Liver (tissue), 3 donors: ENCODE measurements around the gene CSNK1G1.

Source experiments
- FOXA2 ChIP-seq: IDR thresholded peaks from 2 replicates; pipeline ENCODE4 v1.6.1; 2016; ENCODE audit warnings: antibody characterized with exemption
- GABPA ChIP-seq, 2 donors: IDR thresholded peaks in 1 of 2; conservative IDR thresholded peaks in 1 of 2; 2 replicates each; pipeline ENCODE4 v1.6.1; 2016; ENCODE audit warnings: antibody characterized with exemption in 2 of 2, mild to moderate bottlenecking in 1 of 2, moderate library complexity in 1 of 2
- HNF4G ChIP-seq: IDR thresholded peaks from 2 replicates; pipeline ENCODE4 v1.6.1; 2016; ENCODE audit warnings: antibody characterized with exemption
- JUND ChIP-seq, 2 donors: IDR thresholded peaks; 2 replicates each; pipeline ENCODE4 v1.6.1; 2016; ENCODE audit warnings: antibody characterized with exemption in 2 of 2
- RAD21 ChIP-seq, 2 donors: IDR thresholded peaks; 2 replicates each; pipeline ENCODE4 v1.6.1; 2016; ENCODE audit warnings: antibody characterized with exemption in 2 of 2, mild to moderate bottlenecking in 2 of 2
- RXRA ChIP-seq, 2 donors: IDR thresholded peaks; 2 replicates each; pipeline ENCODE4 v1.6.1; 2017 to 2018; ENCODE audit warnings: antibody characterized with exemption in 2 of 2, mild to moderate bottlenecking in 1 of 2
- SP1 ChIP-seq: IDR thresholded peaks from 2 replicates; pipeline ENCODE4 v1.6.1; 2018; ENCODE audit warnings: antibody characterized with exemption, mild to moderate bottlenecking
- YY1 ChIP-seq: IDR thresholded peaks from 2 replicates; pipeline ENCODE4 v1.6.1; 2016; ENCODE audit warnings: antibody characterized with exemption, mild to moderate bottlenecking
- TF ChIP-seq, protein P1 (sequence below): fragments of 150-350 bp; IDR thresholded peaks from 2 replicates; pipeline ENCODE4 v1.5.1; 2017; ENCODE audit warnings: improper control_type of control experiment, low read depth, low read length; ENCODE audit not compliant: missing input control
- TF ChIP-seq, protein P2 (sequence below): IDR thresholded peaks from 2 replicates; pipeline ENCODE4 v1.6.1; 2016; ENCODE audit warnings: antibody characterized with exemption
- donor health status: healthy.
- donor health status: healthy.

DNA sequence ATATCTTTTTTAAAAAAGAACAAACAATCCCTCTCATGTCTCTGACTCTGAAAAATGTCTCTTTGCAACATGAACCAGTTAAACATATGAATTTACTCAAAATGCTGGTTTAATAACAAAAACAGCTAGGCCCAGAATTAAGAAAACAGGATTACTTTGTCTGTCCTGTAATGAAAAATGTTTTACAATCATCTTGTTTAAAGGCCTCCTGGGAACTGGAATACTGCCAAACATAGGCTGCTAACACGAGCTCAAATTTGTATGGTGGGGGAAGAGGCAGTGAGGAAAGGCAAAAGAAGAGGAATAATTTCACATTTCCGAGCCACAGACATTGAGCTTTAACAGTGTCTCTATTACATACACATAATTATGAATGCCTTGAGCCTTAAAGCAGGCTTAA is 131.5 kb downstream of the CSNK1G1 start:
- TF ChIP-seq, protein P1, sequence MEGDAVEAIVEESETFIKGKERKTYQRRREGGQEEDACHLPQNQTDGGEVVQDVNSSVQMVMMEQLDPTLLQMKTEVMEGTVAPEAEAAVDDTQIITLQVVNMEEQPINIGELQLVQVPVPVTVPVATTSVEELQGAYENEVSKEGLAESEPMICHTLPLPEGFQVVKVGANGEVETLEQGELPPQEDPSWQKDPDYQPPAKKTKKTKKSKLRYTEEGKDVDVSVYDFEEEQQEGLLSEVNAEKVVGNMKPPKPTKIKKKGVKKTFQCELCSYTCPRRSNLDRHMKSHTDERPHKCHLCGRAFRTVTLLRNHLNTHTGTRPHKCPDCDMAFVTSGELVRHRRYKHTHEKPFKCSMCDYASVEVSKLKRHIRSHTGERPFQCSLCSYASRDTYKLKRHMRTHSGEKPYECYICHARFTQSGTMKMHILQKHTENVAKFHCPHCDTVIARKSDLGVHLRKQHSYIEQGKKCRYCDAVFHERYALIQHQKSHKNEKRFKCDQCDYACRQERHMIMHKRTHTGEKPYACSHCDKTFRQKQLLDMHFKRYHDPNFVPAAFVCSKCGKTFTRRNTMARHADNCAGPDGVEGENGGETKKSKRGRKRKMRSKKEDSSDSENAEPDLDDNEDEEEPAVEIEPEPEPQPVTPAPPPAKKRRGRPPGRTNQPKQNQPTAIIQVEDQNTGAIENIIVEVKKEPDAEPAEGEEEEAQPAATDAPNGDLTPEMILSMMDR: no peak
- TF ChIP-seq YY1: no peak
- no peak for TF ChIP-seq GABPA (IDR thresholded peaks at IDR 0.05 in 1 of 2, conservative IDR thresholded peaks at IDR 0.05 in 1 of 2)
- TF ChIP-seq FOXA2: no peak
- no peak for TF ChIP-seq JUND (IDR thresholded peaks at IDR 0.05)
- no peak for TF ChIP-seq SP1
- TF ChIP-seq HNF4G: no peak
- no peak for TF ChIP-seq RXRA (IDR thresholded peaks at IDR 0.05)
- no peak for TF ChIP-seq RAD21 (IDR thresholded peaks at IDR 0.05)
- TF ChIP-seq, protein P2, sequence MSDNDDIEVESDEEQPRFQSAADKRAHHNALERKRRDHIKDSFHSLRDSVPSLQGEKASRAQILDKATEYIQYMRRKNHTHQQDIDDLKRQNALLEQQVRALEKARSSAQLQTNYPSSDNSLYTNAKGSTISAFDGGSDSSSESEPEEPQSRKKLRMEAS: no peak
